Right lung (tissue), 5 donors: Measurements from ENCODE around the gene PPP4R3A. TPM values are rescaled to one million over a fixed set of nuclear protein-coding genes. Genes with fewer than 3 reads are reported as not detected.
"Not testable (repeated sequence)": the region's sequence is repeated elsewhere in the genome, so short reads cannot be mapped to it uniquely, and the experiment has no call there.

ENCODE experiments used
- DNase-seq, 2 donors: peaks; one replicate each; pipeline ENCODE4 v3.0.0-alpha.2; 2013
- polyA plus RNA-seq, 5 donors: library from polyadenylated mRNA; unstranded; fragments of 120-200 nt; gene quantifications; one replicate each; pipeline versions ENCODE4 v1.2.1 to v1.2.3, GENCODE V29; 2013; ENCODE audit warnings: inconsistent platforms in 1 of 5, low replicate concordance in 1 of 5; ENCODE audit not compliant: insufficient read length in 5 of 5, insufficient read depth in 1 of 5

The PPP4R3A gene
- polyA plus RNA-seq, 5 donors: 98.0 to 124 (median 116) TPM

GRCh38 chr14:91410771-91411536 lies 99.2 kb downstream of the PPP4R3A start:
- DNase-seq: no peak

- no peak for DNase-seq
These were observed 100.0 kb downstream of the PPP4R3A start for GRCh38 chr14:91409928-91410718.

GRCh38 chr14:91409240-91409639 lies 100.9 kb downstream of the PPP4R3A start:
- not testable (repeated sequence) for DNase-seq

Other genes starting within 250 kb of the PPP4R3A start
- 10 to 100 TPM; 21.4 to 36.1 (median 28.4) TPM for gene CCDC88C, start 92.5 kb downstream of the PPP4R3A start, polyA plus RNA-seq
- 1 to 10 TPM in 4 of 5 donors, under 1 TPM in 1; 0.64 to 2.0 (median 1.3) TPM for gene CATSPERB, start 221.8 kb upstream of the PPP4R3A start, polyA plus RNA-seq